HUES48 (cell line): ENCODE data around the gene TNFSF12.

Experiments used
- H3K27ac ChIP-seq: one replicate; pipeline ENCODE4 v1.7.0; 2013; ENCODE audit warnings: low read depth, low read length, inconsistent platforms
- H3K27me3 ChIP-seq: 2 replicates; pipeline ENCODE4 v1.6.1; 2013; ENCODE audit warnings: mild to moderate bottlenecking, low read length; ENCODE audit not compliant: control insufficient read depth, insufficient read depth
- H3K36me3 ChIP-seq: 2 replicates; pipeline ENCODE4 v1.6.1; 2013; ENCODE audit warnings: low read length; ENCODE audit not compliant: control insufficient read depth, insufficient read depth
- H3K4me1 ChIP-seq: 2 replicates; pipeline ENCODE4 v1.6.1; 2013; ENCODE audit warnings: mild to moderate bottlenecking, low read length; ENCODE audit not compliant: control insufficient read depth, insufficient read depth
- H3K4me3 ChIP-seq: 2 replicates; pipeline ENCODE4 v1.5.1; 2013; ENCODE audit warnings: mild to moderate bottlenecking, low read depth, low read length
- H3K9ac ChIP-seq: 2 replicates; pipeline ENCODE4 v1.6.1; 2013; ENCODE audit warnings: mild to moderate bottlenecking, low read depth, low read length, moderate library complexity
- H3K9me3 ChIP-seq: 2 replicates; pipeline ENCODE4 v1.6.1; 2013; ENCODE audit warnings: low read length; ENCODE audit not compliant: control insufficient read depth, insufficient read depth

TNFSF12 gene

GRCh38 chr17:7512824-7513540 lies 35.9 kb upstream of the TNFSF12 start:
- Histone ChIP-seq H3K4me1 (no peaks in the 10 kb centered on the region), H3K27ac (no peak overlapping the region), H3K9ac (no peak overlapping the region), H3K27me3 (no peaks in the 10 kb centered on the region), H3K9me3 (no peaks in the 10 kb centered on the region), H3K4me3 (no peak overlapping the region), H3K36me3 (peaks cover 64% of the 10 kb centered on the region)

GRCh38 chr17:7513850-7514419 lies 34.9 kb upstream of the TNFSF12 start:
- H3K4me3 ChIP-seq, result no peak overlapping the region
- no peak overlapping the region for H3K9ac ChIP-seq
- H3K4me1 ChIP-seq, result no peaks in the 10 kb centered on the region
- H3K36me3 ChIP-seq, result peaks cover 54% of the 10 kb centered on the region
- H3K27ac ChIP-seq, result no peak overlapping the region
- no peaks in the 10 kb centered on the region for H3K27me3 ChIP-seq
- H3K9me3 ChIP-seq, result no peaks in the 10 kb centered on the region

GRCh38 chr17:7515911-7516610 lies 32.8 kb upstream of the TNFSF12 start:
- Histone ChIP-seq H3K9me3 (no peaks in the 10 kb centered on the region), H3K36me3 (peaks cover 34% of the 10 kb centered on the region), H3K27me3 (no peaks in the 10 kb centered on the region), H3K4me3 (no peak overlapping the region), H3K4me1 (no peaks in the 10 kb centered on the region), H3K9ac (no peak overlapping the region), H3K27ac (no peak overlapping the region)

- H3K27ac ChIP-seq, result no peak overlapping the region
Measured at GRCh38 chr17:7523033-7523432, 25.8 kb upstream of the TNFSF12 start.

GRCh38 chr17:7528842-7529241 lies 20.0 kb upstream of the TNFSF12 start:
- Histone ChIP-seq H3K27me3 (no peaks in the 10 kb centered on the region), H3K36me3 (no peaks in the 10 kb centered on the region), H3K4me1 (no peaks in the 10 kb centered on the region), H3K27ac (no peak overlapping the region), H3K4me3 (no peak overlapping the region), H3K9me3 (peaks cover 8% of the 10 kb centered on the region; the same call in 1 of the 2 replicates), H3K9ac (no peak overlapping the region)

More at GRCh38 chr17:7523033-7523432, 25.8 kb upstream of the TNFSF12 start:
- Histone ChIP-seq H3K9ac (no peak overlapping the region), H3K36me3 (no peaks in the 10 kb centered on the region), H3K4me3 (no peak overlapping the region), H3K27me3 (no peaks in the 10 kb centered on the region), H3K4me1 (no peaks in the 10 kb centered on the region), H3K9me3 (peaks cover 1% of the 10 kb centered on the region; the same call in 1 of the 2 replicates)

GRCh38 chr17:7530023-7530900 lies 18.6 kb upstream of the TNFSF12 start:
- H3K4me1 ChIP-seq, result no peaks in the 10 kb centered on the region
- H3K9me3 ChIP-seq, result peaks cover 8% of the 10 kb centered on the region; the same call in 1 of the 2 replicates
- no peak overlapping the region for H3K9ac ChIP-seq
- no peak overlapping the region for H3K4me3 ChIP-seq
- no peaks in the 10 kb centered on the region for H3K36me3 ChIP-seq
- no peaks in the 10 kb centered on the region for H3K27me3 ChIP-seq
- H3K27ac ChIP-seq, result no peak overlapping the region

- H3K9me3 ChIP-seq, result no peaks in the 10 kb centered on the region
- no peaks in the 10 kb centered on the region for H3K27me3 ChIP-seq
- H3K9ac ChIP-seq, result no peak overlapping the region
- no peak overlapping the region for H3K4me3 ChIP-seq
- H3K27ac ChIP-seq, result no peak overlapping the region
- no peaks in the 10 kb centered on the region for H3K36me3 ChIP-seq
- H3K4me1 ChIP-seq, result no peaks in the 10 kb centered on the region
Measured at GRCh38 chr17:7538050-7538449, 10.8 kb upstream of the TNFSF12 start.

- no peak overlapping the region for H3K9ac ChIP-seq
- no peak overlapping the region for H3K4me3 ChIP-seq
- H3K27me3 ChIP-seq, result no peaks in the 10 kb centered on the region
- no peaks in the 10 kb centered on the region for H3K9me3 ChIP-seq
- H3K27ac ChIP-seq, result no peak overlapping the region
- no peaks in the 10 kb centered on the region for H3K4me1 ChIP-seq
- no peaks in the 10 kb centered on the region for H3K36me3 ChIP-seq
Measured at GRCh38 chr17:7538891-7539545, 9.8 kb upstream of the TNFSF12 start.

- no peak overlapping the region for H3K4me3 ChIP-seq
- H3K36me3 ChIP-seq, result no peaks in the 10 kb centered on the region
- no peak overlapping the region for H3K9ac ChIP-seq
- no peaks in the 10 kb centered on the region for H3K4me1 ChIP-seq
- no peaks in the 10 kb centered on the region for H3K27me3 ChIP-seq
- H3K9me3 ChIP-seq, result no peaks in the 10 kb centered on the region
- H3K27ac ChIP-seq, result no peak overlapping the region
Measured at GRCh38 chr17:7541074-7541621, 7.7 kb upstream of the TNFSF12 start.

GRCh38 chr17:7544911-7545310 lies 3.9 kb upstream of the TNFSF12 start:
- H3K9ac ChIP-seq, result no peak overlapping the region
- H3K27ac ChIP-seq, result no peak overlapping the region
- no peak overlapping the region for H3K4me3 ChIP-seq
- H3K27me3 ChIP-seq, result peaks cover 3% of the 10 kb centered on the region; the same call in 1 of the 2 replicates
- 0 out of 2 replicates have a peak, but pooled peaks cover 4% of the 10 kb centered on the region for H3K4me1 ChIP-seq
- H3K36me3 ChIP-seq, result no peaks in the 10 kb centered on the region
- no peaks in the 10 kb centered on the region for H3K9me3 ChIP-seq
